ENCODE data around the gene VPS26B. TPM values are rescaled to one million over a fixed set of nuclear protein-coding genes. Genes with fewer than 3 reads are reported as not detected.
A peak's percentile ranks its signal among the peaks of the same experiment; 100 is the strongest.
"Not testable (repeated sequence)": the region's sequence is repeated elsewhere in the genome, so short reads cannot be mapped to it uniquely, and the experiment has no call there.

The VPS26B gene
- total and polyA plus RNA-seq, 7 donors, result 12.2 to 34.8 (median 21.7) TPM

GRCh38 chr11:134253188-134253993 is 28.9 kb downstream of the VPS26B start, which contains the start of the genes ACAD8 and THYN1:
Gene ACAD8, plus strand, starts transcription at chr11:134253568. Its CDS starts 33 bp downstream, at chr11:134253601.
Gene THYN1, minus strand, starts transcription at chr11:134253352. Its CDS starts 470 bp downstream, at chr11:134252882.
- Histone ChIP-seq H3K9me3 (no peaks in the 10 kb centered on the region), H3K27me3 (ENCODE audit: insufficient read depth in 3 of 3, low read length in 2 of 3) (no peaks in the 10 kb centered on the region), H3K27ac (peak within 1 kb of the TSS; percentile 76), H3K36me3 (ENCODE audit: insufficient read depth in 1 of 2, low read depth in 1 of 2) (peaks cover 7 to 55% of the 10 kb centered on the region in 2 donors), H3K4me3 (peak within 1 kb of the TSS; percentile 96), H3K4me1 (peaks cover 24% of the 10 kb centered on the region)
- ATAC-seq (peak; percentile 99 to 100 (median 100)), DNase-seq (peak; percentile 96 to 98)
- intact Hi-C loops (cut with DNase I), result no loop called here
- WGBS, 3 donors, result 1% methylated on average over 51 to 70 of the region's 70 CpGs
- peak; percentile 49 for TF ChIP-seq CTCF (IDR thresholded peaks at IDR 0.05)

DNA sequence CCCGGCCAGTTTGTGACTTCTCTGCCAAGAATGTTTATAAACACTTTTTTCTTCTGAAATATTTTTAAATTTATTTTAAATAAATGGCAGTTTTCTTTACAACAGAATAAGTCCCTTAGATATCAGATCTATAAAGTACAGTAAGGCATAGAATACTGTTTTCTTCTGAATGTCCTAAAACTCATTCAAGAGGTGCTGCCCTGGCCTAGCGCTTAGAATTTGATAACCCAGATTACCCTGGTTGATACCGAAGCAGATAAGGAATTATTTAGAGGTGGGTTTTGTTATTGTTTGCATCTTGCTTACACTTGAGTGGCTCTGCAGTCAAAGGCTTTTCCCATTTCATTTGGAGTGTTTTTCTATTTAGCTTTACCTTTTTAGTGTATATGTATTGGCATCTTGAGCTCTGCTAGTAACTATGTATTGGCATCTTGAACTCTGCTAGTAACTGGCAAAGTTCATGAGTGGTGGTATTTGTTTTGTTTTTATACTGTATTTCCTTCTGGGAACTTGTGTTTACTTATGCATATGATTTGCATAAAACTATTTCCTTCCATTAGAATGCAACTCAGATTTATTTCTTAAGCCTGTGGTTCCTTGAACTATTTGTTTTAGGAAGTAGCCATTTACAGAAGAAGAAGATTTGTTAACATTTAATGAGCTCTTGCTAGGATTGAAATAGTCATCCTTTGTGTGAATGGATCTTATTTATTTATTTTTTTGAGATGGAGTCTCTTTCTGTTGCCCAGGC is 30.1 kb downstream of the VPS26B start:
- intact Hi-C loops (cut with DNase I), result no loop called here
- no peak for DNase-seq
- no peaks in the 10 kb centered on the region for H3K9me3 ChIP-seq

GRCh38 chr11:134255184-134255561 is 30.7 kb downstream of the VPS26B start:
- H3K4me3 ChIP-seq; H3K9me3 ChIP-seq; H3K27me3 ChIP-seq (ENCODE audit: insufficient read depth in 3 of 3, low read length in 2 of 3); H3K27ac ChIP-seq; ATAC-seq; intact Hi-C loops (cut with DNase I); DNase-seq: not testable (repeated sequence)
- Histone ChIP-seq H3K36me3 (ENCODE audit: insufficient read depth in 1 of 2, low read depth in 1 of 2) (peaks cover 0 to 55% of the 10 kb centered on the region in 2 donors), H3K4me1 (peaks cover 24% of the 10 kb centered on the region)
- WGBS, 3 donors, result 62 to 86% (median 62%) methylated on average over 5 of the region's 5 CpGs

More for the DNA sequence above, 30.1 kb downstream of the VPS26B start:
- Histone ChIP-seq H3K27me3 (ENCODE audit: insufficient read depth in 3 of 3, low read length in 2 of 3) (no peaks in the 10 kb centered on the region), H3K4me3 (peak overlapping the region; percentile 96), H3K36me3 (ENCODE audit: insufficient read depth in 1 of 2, low read depth in 1 of 2) (peaks cover 0 to 55% of the 10 kb centered on the region in 2 donors), H3K27ac (no peak overlapping the region), H3K4me1 (peaks cover 24% of the 10 kb centered on the region)
- 54 to 66% (median 64%) methylated on average over 3 of the region's 3 CpGs for WGBS, 3 donors
- ATAC-seq, result no peak
- TF ChIP-seq CTCF (IDR thresholded peaks at IDR 0.05), result no peak

DNA sequence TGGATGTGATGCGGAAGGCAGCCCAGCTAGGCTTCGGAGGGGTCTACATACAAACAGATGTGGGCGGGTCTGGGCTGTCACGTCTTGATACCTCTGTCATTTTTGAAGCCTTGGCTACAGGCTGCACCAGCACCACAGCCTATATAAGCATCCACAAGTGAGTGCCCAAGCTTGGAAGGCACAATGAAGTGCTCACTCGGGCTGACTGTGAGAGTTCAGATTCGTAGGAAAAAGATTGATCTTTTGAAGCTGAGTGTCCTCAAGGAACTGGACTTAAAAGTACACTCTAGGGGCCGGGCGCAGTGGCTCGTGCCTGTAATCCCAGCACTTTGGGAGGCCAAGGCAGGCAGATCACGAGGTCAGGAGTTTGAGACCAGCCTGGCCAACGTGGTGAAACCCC is 32.6 kb downstream of the VPS26B start:
- WGBS, 3 donors, result 91 to 96% (median 94%) methylated on average over 11 of the region's 11 CpGs
- intact Hi-C loops (cut with DNase I), result no loop called here
- H3K9me3 ChIP-seq, result no peaks in the 10 kb centered on the region
- H3K4me3 ChIP-seq, result no peak overlapping the region
- DNase-seq, result no peak
- no peaks in the 10 kb centered on the region for H3K27me3 ChIP-seq (ENCODE audit: insufficient read depth in 3 of 3, low read length in 2 of 3)
- no peak for TF ChIP-seq CTCF (IDR thresholded peaks at IDR 0.05)
- H3K36me3 ChIP-seq (ENCODE audit: insufficient read depth in 1 of 2, low read depth in 1 of 2), result peaks cover 0 to 60% of the 10 kb centered on the region in 2 donors
- ATAC-seq, result no peak
- no peak overlapping the region for H3K27ac ChIP-seq
- H3K4me1 ChIP-seq, result peaks cover 20% of the 10 kb centered on the region

DNA sequence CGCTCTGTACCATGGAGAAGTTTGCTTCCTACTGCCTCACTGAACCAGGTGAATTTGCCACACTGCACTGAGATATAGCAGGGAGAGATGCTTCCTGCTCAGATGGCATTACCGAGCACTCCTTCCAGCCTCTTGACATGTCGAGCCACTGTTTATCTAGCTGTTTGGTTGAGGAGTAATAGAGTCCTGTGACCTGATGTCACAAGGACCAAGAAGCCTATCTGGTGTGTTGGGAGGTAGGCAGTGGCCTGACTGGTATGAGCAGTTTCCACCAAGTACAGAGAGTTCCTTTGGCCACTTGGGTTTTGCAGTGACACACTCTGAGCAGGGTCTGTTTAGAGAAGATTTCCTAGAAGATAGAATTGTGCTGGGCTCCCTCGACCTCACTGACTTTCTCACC is 34.1 kb downstream of the VPS26B start:
- Histone ChIP-seq H3K4me3 (no peak overlapping the region), H3K4me1 (peaks cover 16% of the 10 kb centered on the region), H3K36me3 (ENCODE audit: insufficient read depth in 1 of 2, low read depth in 1 of 2) (peaks cover 0 to 74% of the 10 kb centered on the region in 2 donors), H3K27me3 (ENCODE audit: insufficient read depth in 3 of 3, low read length in 2 of 3) (no peaks in the 10 kb centered on the region), H3K27ac (no peak overlapping the region), H3K9me3 (no peaks in the 10 kb centered on the region)
- no peak for TF ChIP-seq CTCF (IDR thresholded peaks at IDR 0.05)
- intact Hi-C loops (cut with DNase I), result no loop called here
- DNase-seq (no peak), ATAC-seq (no peak)
- 86 to 91% (median 88%) methylated on average over 4 of the region's 4 CpGs for WGBS, 3 donors
